Fibroblast of skin of scalp (primary cell): ENCODE data around the gene EMP2.

ENCODE experiments used
- DNase-seq: peaks from one replicate; pipeline ENCODE4 v3.0.0-alpha.2; 2013

The EMP2 gene

DNA sequence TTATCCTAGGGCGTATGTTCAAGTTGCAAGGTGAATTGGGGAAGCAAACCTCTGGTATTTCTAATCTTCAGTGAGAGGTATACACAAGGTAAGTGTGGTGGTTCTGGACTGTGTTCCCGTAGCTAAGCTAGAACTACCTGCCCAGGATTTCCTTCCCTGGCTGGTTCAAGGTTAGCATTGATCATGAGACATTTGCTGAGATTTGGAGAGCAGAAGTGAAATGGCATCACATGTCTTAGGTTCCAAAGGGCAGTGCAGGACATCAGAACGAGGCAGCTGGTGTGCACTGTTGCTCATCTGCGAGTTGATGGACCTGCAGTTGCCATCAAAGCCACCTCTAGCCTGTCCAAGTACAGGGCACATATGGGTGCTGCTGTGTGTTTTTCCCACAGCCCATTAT lies 95.2 kb downstream of the EMP2 start:
- no peak for DNase-seq

DNA sequence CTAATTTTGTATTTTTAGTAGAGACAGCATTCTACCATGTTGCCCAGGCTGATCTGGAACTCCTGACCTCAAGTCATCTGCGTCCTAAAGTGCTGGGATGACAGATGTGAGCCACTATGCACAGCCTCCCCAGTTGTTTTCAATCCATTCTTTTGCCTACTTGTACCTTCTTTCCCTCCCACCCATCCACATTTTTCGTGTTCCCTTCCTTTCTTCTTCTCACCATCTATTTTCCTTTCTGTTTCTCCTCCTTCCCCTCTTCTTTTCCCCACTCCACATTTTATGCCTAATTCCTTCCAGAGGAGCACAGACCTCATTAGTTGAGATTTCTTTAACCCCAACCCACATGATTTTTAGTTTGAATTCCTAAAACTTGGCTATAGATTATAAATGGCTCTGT lies 100.2 kb downstream of the EMP2 start:
- DNase-seq: no peak
